Measurements from ENCODE around the gene NXN. TPM values are rescaled to one million over a fixed set of nuclear protein-coding genes. Genes with fewer than 3 reads are reported as not detected.

NXN gene
- total RNA-seq, 1 experiment from 2014 or later = 20.8 TPM

GRCh38 chr17:846901-847843 lies 132.4 kb downstream of the NXN start:
- POLR2A ChIA-PET (ENCODE audit: unreplicated experiment) = interaction anchor here (0.5 to 0.6 kb wide), 2 partner anchors 13 to 35 kb away, joined by 3 to 12 read pairs; no protein-coding TSS in a partner anchor

GRCh38 chr17:841313-841712 lies 138.3 kb downstream of the NXN start:
- Histone ChIP-seq H3K9me2 (replicated peaks; ENCODE audit: low read length) (no peaks in the 10 kb centered on the region), H3K4me3 (ENCODE audit: low read length) (no peak overlapping the region), H3K9me3 (ENCODE audit: low read length) (no peaks in the 10 kb centered on the region), H3K36me3 (ENCODE audit: low read depth, low read length) (no peaks in the 10 kb centered on the region), H3K27me3 (ENCODE audit: low read length) (no peaks in the 10 kb centered on the region), H3K27ac (ENCODE audit: low read length) (no peak overlapping the region), H3K79me2 (ENCODE audit: low read length) (no peaks in the 10 kb centered on the region), H3K4me1 (ENCODE audit: insufficient read depth, low read length) (no peaks in the 10 kb centered on the region), H4K20me1 (ENCODE audit: low read length) (no peaks in the 10 kb centered on the region), H3K9ac (ENCODE audit: low read length) (no peak overlapping the region), H3F3A (ENCODE audit: low read length, unreplicated experiment) (no peaks in the 10 kb centered on the region), H3K4me2 (ENCODE audit: low read length) (no peak overlapping the region), H2AFZ (ENCODE audit: low read length) (no peak overlapping the region)
- ATAC-seq = no peak
- intact Hi-C loops (cut with micrococcal nuclease) = no loop called here
- DNase-seq = no peak
- ChIA-PET POLR2A (ENCODE audit: unreplicated experiment) (no interaction called here), CTCF (no interaction called here)
- BruUV-seq (replicated peaks) = no TSS peak
- TF ChIP-seq EZH2 (IDR thresholded peaks at IDR 0.05; ENCODE audit: low read length, unreplicated experiment) (no peak), CTCF (conservative IDR thresholded peaks at IDR 0.05; ENCODE audit: low read depth, low read length) (no peak), EZH2phosphoT487 (IDR thresholded peaks at IDR 0.05; ENCODE audit: borderline replicate concordance, low read length) (no peak)

More at GRCh38 chr17:846901-847843, 132.4 kb downstream of the NXN start:
- peak overlapping the region; percentile 48 for H3K4me3 ChIP-seq (ENCODE audit: low read length)
- CTCF ChIA-PET = no interaction called here
- no peak overlapping the region for H3K9ac ChIP-seq (ENCODE audit: low read length)
- ATAC-seq = peak; percentile 43; the same call in 1 of the 2 replicates
- H3K27me3 ChIP-seq (ENCODE audit: low read length) = no peaks in the 10 kb centered on the region
- H3K27ac ChIP-seq (ENCODE audit: low read length) = no peak overlapping the region
- peak overlapping the region; percentile 45; the same call in 1 of the 2 replicates for H2AFZ ChIP-seq (ENCODE audit: low read length)
- H3K9me2 ChIP-seq (replicated peaks; ENCODE audit: low read length) = no peaks in the 10 kb centered on the region
- no peaks in the 10 kb centered on the region for H3K36me3 ChIP-seq (ENCODE audit: low read depth, low read length)
- no peaks in the 10 kb centered on the region for H3K79me2 ChIP-seq (ENCODE audit: low read length)
- H3K4me1 ChIP-seq (ENCODE audit: insufficient read depth, low read length) = no peaks in the 10 kb centered on the region
- no peaks in the 10 kb centered on the region for H3K9me3 ChIP-seq (ENCODE audit: low read length)
- H3K4me2 ChIP-seq (ENCODE audit: low read length) = peak overlapping the region; percentile 62
- peak; percentile 17 for DNase-seq
- intact Hi-C loops (cut with micrococcal nuclease) = no loop called here
- BruUV-seq (replicated peaks) = no TSS peak
- no peaks in the 10 kb centered on the region for H3F3A ChIP-seq (ENCODE audit: low read length, unreplicated experiment)
- no peaks in the 10 kb centered on the region for H4K20me1 ChIP-seq (ENCODE audit: low read length)
- TF ChIP-seq CTCF (conservative IDR thresholded peaks at IDR 0.05; ENCODE audit: low read depth, low read length) (no peak), EZH2phosphoT487 (IDR thresholded peaks at IDR 0.05; ENCODE audit: borderline replicate concordance, low read length) (no peak), EZH2 (IDR thresholded peaks at IDR 0.05; ENCODE audit: low read length, unreplicated experiment) (no peak)

GRCh38 chr17:838486-838885 lies 141.1 kb downstream of the NXN start:
- intact Hi-C loops (cut with micrococcal nuclease) = no loop called here
- no peak overlapping the region for H3K9ac ChIP-seq (ENCODE audit: low read length)
- no peaks in the 10 kb centered on the region for H3K9me2 ChIP-seq (replicated peaks; ENCODE audit: low read length)
- no peaks in the 10 kb centered on the region for H3K9me3 ChIP-seq (ENCODE audit: low read length)
- no peaks in the 10 kb centered on the region for H4K20me1 ChIP-seq (ENCODE audit: low read length)
- ChIA-PET POLR2A (ENCODE audit: unreplicated experiment) (interaction anchor here (0.7 kb wide), 1 partner anchor 106 kb away, joined by 3 read pairs; no protein-coding TSS in a partner anchor), CTCF (no interaction called here)
- no peak overlapping the region for H3K27ac ChIP-seq (ENCODE audit: low read length)
- H3K4me1 ChIP-seq (ENCODE audit: insufficient read depth, low read length) = no peaks in the 10 kb centered on the region
- no peaks in the 10 kb centered on the region for H3K27me3 ChIP-seq (ENCODE audit: low read length)
- H3K36me3 ChIP-seq (ENCODE audit: low read depth, low read length) = no peaks in the 10 kb centered on the region
- TF ChIP-seq EZH2phosphoT487 (IDR thresholded peaks at IDR 0.05; ENCODE audit: borderline replicate concordance, low read length) = no peak
- TF ChIP-seq EZH2 (IDR thresholded peaks at IDR 0.05; ENCODE audit: low read length, unreplicated experiment) = no peak
- TF ChIP-seq CTCF (conservative IDR thresholded peaks at IDR 0.05; ENCODE audit: low read depth, low read length) = no peak
- no peaks in the 10 kb centered on the region for H3F3A ChIP-seq (ENCODE audit: low read length, unreplicated experiment)
- no peak for DNase-seq
- BruUV-seq (replicated peaks) = no TSS peak
- no peak overlapping the region for H3K4me2 ChIP-seq (ENCODE audit: low read length)
- H2AFZ ChIP-seq (ENCODE audit: low read length) = no peak overlapping the region
- H3K79me2 ChIP-seq (ENCODE audit: low read length) = no peaks in the 10 kb centered on the region
- ATAC-seq = no peak
- no peak overlapping the region for H3K4me3 ChIP-seq (ENCODE audit: low read length)
